ENCODE data around the gene CBX8. TPM values are rescaled to one million over a fixed set of nuclear protein-coding genes. Genes with fewer than 3 reads are reported as not detected.
A peak's percentile ranks its signal among the peaks of the same experiment; 100 is the strongest.

Gene CBX8
- total and polyA plus RNA-seq, 2 of the 13 experiments (the other 11 are each of a cell fraction or from before 2014, with no cell fraction given), result 0.34 to 12.6 TPM

GRCh38 chr17:79798299-79799173, 1.7 kb upstream of the CBX8 start (continued):
- TF ChIP-seq LCORL (IDR thresholded peaks at IDR 0.05), result no peak
- peak; percentile 38; the same call in 1 of the 2 replicates for TF ChIP-seq LCORL (CRISPR knock-in tag; IDR thresholded peaks at IDR 0.05)
- TF ChIP-seq IRF1 (CRISPR knock-in tag; IDR thresholded peaks at IDR 0.05; ENCODE audit: low read depth), result no peak
- 0 out of 2 replicates have a peak, but pooled peaks have one; percentile 73 for TF ChIP-seq NFAT5 (CRISPR knock-in tag; IDR thresholded peaks at IDR 0.05)
- TF ChIP-seq ZNF280B (CRISPR knock-in tag; IDR thresholded peaks at IDR 0.05; ENCODE audit: borderline replicate concordance), result peak; percentile 36; the same call in 1 of the 2 replicates
- TF ChIP-seq TFDP2 (CRISPR knock-in tag; IDR thresholded peaks at IDR 0.05), result 0 out of 2 replicates have a peak, but pooled peaks have one; percentile 13
- TF ChIP-seq ZNF414 (CRISPR knock-in tag; IDR thresholded peaks at IDR 0.05), result 0 out of 2 replicates have a peak, but pooled peaks have one; percentile 29
- no peak; the same call in 1 of the 2 replicates for TF ChIP-seq ISL2 (CRISPR knock-in tag; IDR thresholded peaks at IDR 0.05)
- TF ChIP-seq HCFC1 (IDR thresholded peaks at IDR 0.05; ENCODE audit: low read depth, low read length), result no peak
- 0 out of 2 replicates have a peak, but pooled peaks have one; percentile 16 for TF ChIP-seq ZSCAN22 (CRISPR knock-in tag; IDR thresholded peaks at IDR 0.05)
- TF ChIP-seq SALL1 (CRISPR knock-in tag; IDR thresholded peaks at IDR 0.05), result peak; percentile 13; the same call in 1 of the 2 replicates
- no peak for TF ChIP-seq RORA (CRISPR knock-in tag; IDR thresholded peaks at IDR 0.05)
- TF ChIP-seq ZNF777 (CRISPR knock-in tag; IDR thresholded peaks at IDR 0.05), result peak; percentile 86
- peak; percentile 67; the same call in 1 of the 2 replicates for TF ChIP-seq MYC (CRISPR knock-in tag; IDR thresholded peaks at IDR 0.05; ENCODE audit: borderline replicate concordance)
- TF ChIP-seq SNAI1 (CRISPR knock-in tag; IDR thresholded peaks at IDR 0.05; ENCODE audit: borderline replicate concordance), result peak; percentile 29; the same call in 1 of the 2 replicates
- TF ChIP-seq SNRNP70 (IDR thresholded peaks at IDR 0.05; ENCODE audit: low read depth, low read length), result no peak

All from HepG2 (cell line).